Activated CD8-positive, alpha-beta T cell treated with anti-CD3 and anti-CD28 coated beads for 36 hours (primary cell): ENCODE measurements around the gene RYR1. TPM values are rescaled to one million over a fixed set of nuclear protein-coding genes. Genes with fewer than 3 reads are reported as not detected.

Source experiments
- ATAC-seq: fragments of 200-7000 bp; cut with Tn5 transposase; one replicate; pipeline ENCODE4 v1.10.0; 2021; ENCODE audit warnings: mild to moderate bottlenecking, moderate library complexity
- CTCF ChIA-PET: fragments of 350-600 bp; sonication (Branson Sonifier 250); formaldehyde crosslinking; loops from one replicate; lab custom pipeline; 2021; ENCODE audit warnings: antibody characterized with exemption; lab: Charles Lee
- POLR2A ChIA-PET: fragments of 350-600 bp; sonication (Branson Sonifier 250); formaldehyde crosslinking; loops from one replicate; lab custom pipeline; 2021; ENCODE audit warnings: antibody characterized with exemption; lab: Charles Lee
- DNase-seq: peaks from one replicate; pipeline ENCODE4 v3.0.0-alpha.2; 2020
- H3K27ac Mint-ChIP-seq: one replicate; pipeline ENCODE4 v1.8.0; 2021; ENCODE audit warnings: mild to moderate bottlenecking, mixed read lengths
- H3K27me3 Mint-ChIP-seq: one replicate; pipeline ENCODE4 v1.8.0; 2021; ENCODE audit warnings: mixed read lengths
- H3K36me3 Mint-ChIP-seq: one replicate; pipeline ENCODE4 v1.8.0; 2021; ENCODE audit warnings: low read depth, mixed read lengths
- H3K4me1 Mint-ChIP-seq: one replicate; pipeline ENCODE4 v1.8.0; 2021; ENCODE audit warnings: low read depth, mixed read lengths
- H3K4me3 Mint-ChIP-seq: one replicate; pipeline ENCODE4 v1.8.0; 2021; ENCODE audit warnings: mild to moderate bottlenecking, moderate library complexity, mixed read lengths
- H3K9me3 Mint-ChIP-seq: one replicate; pipeline ENCODE4 v1.8.0; 2021; ENCODE audit warnings: mixed read lengths
- intact Hi-C: fragments of 100-400 bp; cut with micrococcal nuclease; formaldehyde crosslinking; loops from one replicate; pipeline ENCODE4 v1.10.0; 2022
- total RNA-seq, 2 experiments: library from RNA; stranded (reverse); gene quantifications; one replicate each; pipeline ENCODE4 v1.2.3, GENCODE V29; 2021
- TF ChIP-seq, protein P1 (sequence below): fragments of 200-600 bp; IDR thresholded peaks from one replicate; pipeline ENCODE4 v1.8.0; 2022; ENCODE audit warnings: antibody characterized with exemption, mild to moderate bottlenecking

Gene RYR1
- total RNA-seq, 2 experiments from 2014 or later, result 0.63 to 1.2 TPM

- DNase-seq (no peak), ATAC-seq (no peak)
- H3K27me3 Mint-ChIP-seq, result peaks cover 11% of the 10 kb centered on the region
- no peaks in the 10 kb centered on the region for H3K36me3 Mint-ChIP-seq
- TF ChIP-seq, protein P1, sequence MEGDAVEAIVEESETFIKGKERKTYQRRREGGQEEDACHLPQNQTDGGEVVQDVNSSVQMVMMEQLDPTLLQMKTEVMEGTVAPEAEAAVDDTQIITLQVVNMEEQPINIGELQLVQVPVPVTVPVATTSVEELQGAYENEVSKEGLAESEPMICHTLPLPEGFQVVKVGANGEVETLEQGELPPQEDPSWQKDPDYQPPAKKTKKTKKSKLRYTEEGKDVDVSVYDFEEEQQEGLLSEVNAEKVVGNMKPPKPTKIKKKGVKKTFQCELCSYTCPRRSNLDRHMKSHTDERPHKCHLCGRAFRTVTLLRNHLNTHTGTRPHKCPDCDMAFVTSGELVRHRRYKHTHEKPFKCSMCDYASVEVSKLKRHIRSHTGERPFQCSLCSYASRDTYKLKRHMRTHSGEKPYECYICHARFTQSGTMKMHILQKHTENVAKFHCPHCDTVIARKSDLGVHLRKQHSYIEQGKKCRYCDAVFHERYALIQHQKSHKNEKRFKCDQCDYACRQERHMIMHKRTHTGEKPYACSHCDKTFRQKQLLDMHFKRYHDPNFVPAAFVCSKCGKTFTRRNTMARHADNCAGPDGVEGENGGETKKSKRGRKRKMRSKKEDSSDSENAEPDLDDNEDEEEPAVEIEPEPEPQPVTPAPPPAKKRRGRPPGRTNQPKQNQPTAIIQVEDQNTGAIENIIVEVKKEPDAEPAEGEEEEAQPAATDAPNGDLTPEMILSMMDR, result no peak
- H3K27ac Mint-ChIP-seq, result no peak overlapping the region
- intact Hi-C loops, result no loop called here
- POLR2A ChIA-PET, result no interaction called here
- CTCF ChIA-PET, result interaction anchor here (1.6 kb wide), 1 partner anchor 42 kb away, joined by 9 read pairs; the partner anchor contains the start of gene FAM98C
- no peaks in the 10 kb centered on the region for H3K9me3 Mint-ChIP-seq
- no peak overlapping the region for H3K4me3 Mint-ChIP-seq
- H3K4me1 Mint-ChIP-seq, result no peaks in the 10 kb centered on the region
Measured at GRCh38 chr19:38445362-38445761, 11.9 kb downstream of the RYR1 start.

DNA sequence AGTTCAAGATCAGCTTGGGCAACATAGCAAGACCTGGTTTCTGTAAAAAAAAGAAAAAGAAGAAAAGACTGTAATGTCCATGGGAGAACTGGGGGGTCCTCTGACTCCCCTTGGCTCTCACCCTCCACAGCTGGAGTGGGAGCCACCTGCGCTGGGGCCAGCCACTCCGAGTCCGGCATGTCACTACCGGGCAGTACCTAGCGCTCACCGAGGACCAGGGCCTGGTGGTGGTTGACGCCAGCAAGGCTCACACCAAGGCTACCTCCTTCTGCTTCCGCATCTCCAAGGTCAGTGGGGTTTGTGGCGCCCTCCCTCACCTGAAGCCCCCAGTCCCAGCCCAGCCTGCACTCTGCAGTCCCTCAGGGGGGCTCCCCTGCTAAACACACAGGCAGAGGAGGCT lies 14.7 kb downstream of the RYR1 start:
- no peak overlapping the region for H3K27ac Mint-ChIP-seq
- CTCF ChIA-PET, result interaction anchor here (1.9 kb wide), 1 partner anchor 45 kb away, joined by 5 read pairs; the partner anchor contains the start of gene FAM98C
- POLR2A ChIA-PET, result no interaction called here

DNA sequence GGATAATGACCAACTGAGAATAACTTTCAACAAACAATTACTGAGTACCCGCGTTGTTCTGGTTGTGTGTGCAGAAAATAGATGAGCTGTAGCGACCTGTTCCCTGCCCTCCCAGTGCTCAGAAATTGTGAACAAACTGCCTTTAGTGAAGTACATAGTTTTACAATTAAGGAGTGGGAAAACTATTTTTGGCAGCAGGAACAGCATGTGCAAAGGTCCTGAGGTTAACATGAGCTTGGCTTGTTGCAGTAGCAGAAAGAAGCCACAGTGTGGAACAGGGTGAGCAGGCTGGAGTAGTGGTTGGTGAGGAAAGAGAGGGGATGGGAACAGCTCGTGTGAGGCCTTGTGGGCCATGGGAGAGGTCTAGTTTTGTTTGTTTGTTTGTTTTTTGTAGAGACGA lies 16.0 kb downstream of the RYR1 start:
- peaks cover 3% of the 10 kb centered on the region for H3K27me3 Mint-ChIP-seq
- H3K4me1 Mint-ChIP-seq, result peaks cover 6% of the 10 kb centered on the region
- TF ChIP-seq, protein P1, result no peak
- H3K9me3 Mint-ChIP-seq, result no peaks in the 10 kb centered on the region
- intact Hi-C loops, result no loop called here
- no peaks in the 10 kb centered on the region for H3K36me3 Mint-ChIP-seq
- no peak for DNase-seq
- ATAC-seq, result no peak
- ChIA-PET CTCF (interaction anchor here (1.9 kb wide), 1 partner anchor 47 kb away, joined by 5 read pairs; the partner anchor contains the start of gene FAM98C), POLR2A (no interaction called here)
- no peak overlapping the region for H3K4me3 Mint-ChIP-seq
- H3K27ac Mint-ChIP-seq, result no peak overlapping the region

More for the DNA sequence above, 14.7 kb downstream of the RYR1 start:
- ATAC-seq (no peak), DNase-seq (no peak)
- H3K4me1 Mint-ChIP-seq, result no peaks in the 10 kb centered on the region
- no peaks in the 10 kb centered on the region for H3K9me3 Mint-ChIP-seq
- peaks cover 3% of the 10 kb centered on the region for H3K27me3 Mint-ChIP-seq
- no peak overlapping the region for H3K4me3 Mint-ChIP-seq
- TF ChIP-seq, protein P1, result no peak
- intact Hi-C loops, result no loop called here
- H3K36me3 Mint-ChIP-seq, result no peaks in the 10 kb centered on the region

DNA sequence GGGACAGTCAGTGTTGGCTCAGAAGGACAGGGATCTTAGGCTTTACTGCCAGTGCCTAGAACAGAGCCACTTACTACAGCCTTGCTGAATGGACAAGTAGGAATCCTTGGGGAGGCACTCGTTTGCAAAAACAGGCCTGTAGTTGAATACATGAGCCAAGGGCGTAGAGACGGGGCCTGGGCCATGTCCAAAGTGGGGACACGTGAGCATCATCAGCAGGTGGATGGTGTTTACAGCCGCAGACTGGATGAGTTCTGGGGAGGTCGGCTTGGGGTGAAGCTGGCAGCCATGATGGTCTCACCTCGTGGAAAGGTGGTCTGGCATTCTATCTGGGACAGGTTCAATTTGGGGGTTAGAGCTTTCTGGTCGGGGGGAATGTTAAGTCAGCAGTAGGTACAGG lies 17.5 kb downstream of the RYR1 start:
- TF ChIP-seq, protein P1, result no peak
- Mint-ChIP-seq H3K4me3 (no peak overlapping the region), H3K9me3 (no peaks in the 10 kb centered on the region), H3K27me3 (peaks cover 3% of the 10 kb centered on the region), H3K36me3 (no peaks in the 10 kb centered on the region), H3K4me1 (peaks cover 6% of the 10 kb centered on the region), H3K27ac (no peak overlapping the region)
- POLR2A ChIA-PET, result interaction anchor here (1.1 kb wide), 1 partner anchor 11 kb away, joined by 4 read pairs; no protein-coding TSS in a partner anchor
- CTCF ChIA-PET, result no interaction called here
- DNase-seq (no peak), ATAC-seq (no peak)
- intact Hi-C loops, result no loop called here

- peaks cover 6% of the 10 kb centered on the region for H3K4me1 Mint-ChIP-seq
- POLR2A ChIA-PET, result no interaction called here
- DNase-seq (no peak), ATAC-seq (no peak)
- H3K36me3 Mint-ChIP-seq, result no peaks in the 10 kb centered on the region
- TF ChIP-seq, protein P1, result no peak
- H3K27ac Mint-ChIP-seq, result no peak overlapping the region
- CTCF ChIA-PET, result no interaction called here
- peaks cover 3% of the 10 kb centered on the region for H3K27me3 Mint-ChIP-seq
- intact Hi-C loops, result no loop called here
- no peak overlapping the region for H3K4me3 Mint-ChIP-seq
- H3K9me3 Mint-ChIP-seq, result no peaks in the 10 kb centered on the region
Measured at GRCh38 chr19:38451629-38452028, 18.1 kb downstream of the RYR1 start.
